HCT116 (cell line): Measurements from ENCODE around the gene FTO. TPM values are rescaled to one million over a fixed set of nuclear protein-coding genes. Genes with fewer than 3 reads are reported as not detected.

Experiments used
- ATAC-seq: fragments of 200-7000 bp; cut with Tn5 transposase; 2 replicates; pipeline ENCODE4 v1.9.1; 2020; ENCODE audit warnings: mild to moderate bottlenecking, moderate library complexity
- BruUV-seq: library from RNA; stranded (reverse); fragments of 400-500 nt; replicated peaks from 2 replicates; lab custom pipeline; 2021; lab: Mats Ljungman, UMichigan
- CTCF ChIA-PET: fragments of 300-600 bp; sonication (Branson Sonifier 250); formaldehyde crosslinking; loops from one replicate; lab custom pipeline; 2021; ENCODE audit warnings: antibody characterized with exemption; lab: Charles Lee
- POLR2A ChIA-PET: fragments of 300-600, 350-600 bp; sonication (Branson Sonifier 250); formaldehyde crosslinking; loops from one replicate; lab custom pipeline; 2021; ENCODE audit warnings: antibody characterized with exemption; lab: Charles Lee
- RAD21 ChIA-PET, 2 experiments: fragments of 300-600 bp; sonication (Branson Sonifier 250); formaldehyde crosslinking; loops; one replicate each; lab custom pipeline; 2023; ENCODE audit warnings: low total read pairs in 2 of 2; ENCODE audit not compliant: uncharacterized antibody in 2 of 2, unreplicated experiment in 2 of 2, low non-redundant PET in 1 of 2; lab: Charles Lee
- DNase-seq: peaks from one replicate; pipeline ENCODE4 v3.0.0-alpha.2; 2010; ENCODE audit warnings: low read depth, low spot score
- H2AFZ ChIP-seq: fragments of 200-600 bp; shearing (Covaris generic), sonication (generic); 2 replicates; pipeline ENCODE4 v1.6.1; 2017; ENCODE audit warnings: low read depth, mixed run types, mixed read lengths, antibody characterized with exemption, low read length; ENCODE audit not compliant: poor library complexity, severe bottlenecking
- H3K27ac ChIP-seq: 2 replicates; pipeline ENCODE4 v1.5.1; 2012; ENCODE audit warnings: low read depth, low read length
- H3K27me3 ChIP-seq: fragments of 200-600 bp; sonication (generic); 2 replicates; pipeline ENCODE4 v1.6.1; 2016; ENCODE audit warnings: mixed run types, low read length, mixed read lengths; ENCODE audit not compliant: insufficient read depth
- H3K36me3 ChIP-seq, 2 experiments: fragments of 200-500 bp in 1 of 2; fragments of 200-600 bp in 1 of 2; sonication (Bioruptor generic) in 1 of 2; sonication (generic) in 1 of 2; 2 replicates each; pipeline versions ENCODE4 v1.5.1 to v1.6.1; 2014 to 2016; ENCODE audit warnings: low read length in 2 of 2, inconsistent platforms in 1 of 2, mixed read lengths in 1 of 2, mixed run types in 1 of 2; ENCODE audit not compliant: insufficient read depth in 2 of 2, control insufficient read depth in 1 of 2
- H3K4me1 ChIP-seq, 2 experiments: fragments of 200-600 bp in 1 of 2; sonication (generic) in 1 of 2; 2 replicates each; pipeline versions ENCODE4 v1.5.1 to v1.6.1; 2012 to 2017; ENCODE audit warnings: low read length in 2 of 2, inconsistent platforms in 1 of 2, mild to moderate bottlenecking in 1 of 2, mixed read lengths in 1 of 2, mixed run types in 1 of 2, moderate library complexity in 1 of 2; ENCODE audit not compliant: insufficient read depth in 2 of 2, control insufficient read depth in 1 of 2
- H3K4me2 ChIP-seq: fragments of 200-600 bp; sonication (generic); 2 replicates; pipeline ENCODE4 v1.6.1; 2017; ENCODE audit warnings: mixed run types, low read length, mixed read lengths
- H3K4me3 ChIP-seq, 2 experiments: fragments of 200-600 bp in 1 of 2; sonication (generic) in 1 of 2; replicated peaks in 1 of 2; 2 replicates each; pipeline ENCODE4 v1.5.1; 2011 to 2016; ENCODE audit warnings: low read length in 2 of 2, control low read depth in 1 of 2, low read depth in 1 of 2, mild to moderate bottlenecking in 1 of 2, mixed read lengths in 1 of 2, mixed run types in 1 of 2
- H3K79me2 ChIP-seq: fragments of 200-600 bp; sonication (generic); 2 replicates; pipeline ENCODE4 v1.6.1; 2017; ENCODE audit warnings: mild to moderate bottlenecking, mixed run types, low read length, moderate library complexity, mixed read lengths; ENCODE audit not compliant: insufficient read depth
- H3K9ac ChIP-seq: fragments of 200-600 bp; sonication (generic); 2 replicates; pipeline ENCODE4 v1.6.1; 2016; ENCODE audit warnings: low read length, mixed read lengths
- H3K9me2 ChIP-seq: fragments of 200-600 bp; sonication (generic), shearing (Covaris generic); 2 replicates; pipeline ENCODE4 v1.6.1; 2017; ENCODE audit warnings: mixed run types, mild to moderate bottlenecking, moderate library complexity; ENCODE audit not compliant: insufficient read depth
- H3K9me3 ChIP-seq, 2 experiments: fragments of 200-500 bp in 1 of 2; fragments of 200-600 bp in 1 of 2; sonication (Bioruptor generic) in 1 of 2; sonication (generic) in 1 of 2; 2 replicates each; pipeline ENCODE4 v1.6.1; 2014 to 2017; ENCODE audit warnings: low read length in 2 of 2, mixed read lengths in 2 of 2, inconsistent platforms in 1 of 2, low read depth in 1 of 2, mild to moderate bottlenecking in 1 of 2, mixed run types in 1 of 2, moderate library complexity in 1 of 2; ENCODE audit not compliant: control insufficient read depth in 1 of 2, insufficient read depth in 1 of 2
- H4K20me1 ChIP-seq: fragments of 200-600 bp; sonication (generic), shearing (Covaris generic); 2 replicates; pipeline ENCODE4 v1.6.1; 2017; ENCODE audit warnings: mixed run types, mild to moderate bottlenecking, moderate library complexity; ENCODE audit not compliant: insufficient read depth
- CTCF ChIP-seq, 3 experiments: fragments of 200-600 bp in 1 of 3; sonication (generic) in 1 of 3; IDR thresholded peaks in 2 of 3; conservative IDR thresholded peaks in 1 of 3; 2 replicates each; pipeline ENCODE4 v1.5.1; 2012 to 2017; ENCODE audit warnings: low read depth in 2 of 3, low read length in 2 of 3, antibody characterized with exemption in 1 of 3, borderline replicate concordance in 1 of 3, control low read depth in 1 of 3, mild to moderate bottlenecking in 1 of 3, mixed read lengths in 1 of 3, mixed run types in 1 of 3, moderate library complexity in 1 of 3; ENCODE audit not compliant: insufficient read depth in 1 of 3
- EGR1 ChIP-seq: IDR thresholded peaks from 2 replicates; pipeline ENCODE4 v1.6.1; 2012; ENCODE audit warnings: low read depth
- JUND ChIP-seq: IDR thresholded peaks from 2 replicates; pipeline ENCODE4 v1.6.1; 2012
- POLR2A ChIP-seq: IDR thresholded peaks from 2 replicates; pipeline ENCODE4 v1.7.0; 2011; ENCODE audit warnings: borderline replicate concordance; ENCODE audit not compliant: insufficient read depth, insufficient read length; ENCODE audit errors: extremely low read depth
- REST ChIP-seq: IDR thresholded peaks from 2 replicates; pipeline ENCODE4 v1.6.1; 2012; ENCODE audit warnings: low read depth
- SIN3A ChIP-seq: IDR thresholded peaks from 2 replicates; pipeline ENCODE4 v1.6.1; 2012; ENCODE audit warnings: low read depth
- SRF ChIP-seq: IDR thresholded peaks from 2 replicates; pipeline ENCODE4 v1.6.1; 2012; ENCODE audit warnings: low read depth
- TCF7L2 ChIP-seq: IDR thresholded peaks from 2 replicates; pipeline ENCODE4 v1.7.0; 2011; ENCODE audit warnings: borderline replicate concordance, inconsistent platforms; ENCODE audit not compliant: insufficient read depth, insufficient read length; ENCODE audit errors: extremely low read depth
- YY1 ChIP-seq: IDR thresholded peaks from 2 replicates; pipeline ENCODE4 v1.6.1; 2011; ENCODE audit warnings: low read length, low read depth, moderate library complexity, mild to moderate bottlenecking; ENCODE audit not compliant: insufficient replicate concordance; ENCODE audit errors: extremely low read depth
- ZBTB33 ChIP-seq: IDR thresholded peaks from 2 replicates; pipeline ENCODE4 v1.6.1; 2011; ENCODE audit warnings: mild to moderate bottlenecking, low read length, moderate library complexity; ENCODE audit not compliant: insufficient replicate concordance; ENCODE audit errors: extremely low read depth
- ZNF274 ChIP-seq: fragments of 200-500 bp; sonication (Bioruptor generic); IDR thresholded peaks from 2 replicates; pipeline ENCODE4 v1.6.1; 2014; ENCODE audit warnings: mild to moderate bottlenecking, low read depth, low read length, inconsistent platforms
- intact Hi-C: fragments of 100-400 bp; cut with micrococcal nuclease; formaldehyde crosslinking; loops from 2 replicates; pipeline ENCODE4 v1.10.0; 2022
- total RNA-seq: library from RNA; stranded (reverse); gene quantifications from one replicate; pipeline ENCODE4 v1.2.1, GENCODE V29; 2021; ENCODE audit not compliant: unreplicated experiment

FTO gene
- total RNA-seq, 1 experiment from 2014 or later, result 55.2 TPM

DNA sequence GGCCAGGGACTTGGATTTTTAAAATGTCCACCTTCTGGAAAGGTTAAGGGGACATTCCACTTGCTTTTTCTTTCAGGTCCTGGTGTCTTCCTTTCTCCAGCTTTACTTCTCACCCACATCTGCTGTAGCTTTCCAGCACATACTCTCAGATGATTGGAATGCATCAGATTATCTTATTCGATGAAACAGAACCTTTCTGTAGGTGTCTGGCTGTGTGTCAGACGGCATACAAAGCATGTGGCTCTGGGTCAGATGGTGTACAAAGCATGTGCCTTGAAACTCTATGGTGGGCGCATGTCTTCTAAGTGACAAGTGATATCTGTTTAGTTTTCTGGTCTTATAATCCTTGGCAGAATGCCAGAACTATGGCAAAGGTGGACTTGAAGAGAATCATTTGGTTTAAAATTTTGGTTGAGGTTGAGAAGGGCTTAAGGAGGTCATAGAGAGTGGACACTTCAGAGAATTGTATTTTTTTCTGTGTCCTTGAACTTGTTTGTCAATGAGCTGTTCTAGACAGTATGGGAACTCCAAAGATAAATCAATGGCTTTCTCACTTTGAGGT lies 125.3 kb downstream of the FTO start (continued):
- no peak for TF ChIP-seq POLR2A
- no peak for TF ChIP-seq TCF7L2
- TF ChIP-seq, all 23 proteins: peak for 0

- CTCF ChIA-PET, result no interaction called here
- Histone ChIP-seq H3K9me3 (no peaks in the 10 kb centered on the region), H2AFZ (no peak overlapping the region), H3K4me2 (no peak overlapping the region), H3K4me3 (no peak overlapping the region), H3K79me2 (peaks cover 6% of the 10 kb centered on the region), H3K27ac (no peak overlapping the region), H3K9ac (no peak overlapping the region), H3K27me3 (no peaks in the 10 kb centered on the region), H3K4me1 (no peaks in the 10 kb centered on the region; a peak in 1 of 4 replicates), H4K20me1 (no peaks in the 10 kb centered on the region), H3K36me3 (no peaks in the 10 kb centered on the region), H3K9me2 (0 out of 2 replicates have a peak, but pooled peaks cover 6% of the 10 kb centered on the region)
- ATAC-seq, result no peak
- POLR2A ChIA-PET, result no interaction called here
- TF ChIP-seq JUND, result no peak
- no peak for TF ChIP-seq SRF
- no peak for TF ChIP-seq ZNF274
- TF ChIP-seq YY1, result no peak
- no peak for TF ChIP-seq TCF7L2
- TF ChIP-seq CTCF (IDR thresholded peaks at IDR 0.05 in 2 of 3, conservative IDR thresholded peaks at IDR 0.05 in 1 of 3; ENCODE audit: borderline replicate concordance in 1 of 3, insufficient read depth in 1 of 3, low read depth in 2 of 3, low read length in 2 of 3), result no peak
- no peak for TF ChIP-seq REST
- TF ChIP-seq SIN3A, result no peak
- TF ChIP-seq ZBTB33, result no peak
- no peak for TF ChIP-seq EGR1
- RAD21 ChIA-PET, result no interaction called here
- DNase-seq, result no peak
- intact Hi-C loops, result no loop called here
- no TSS peak for BruUV-seq
Measured at GRCh38 chr16:53832896-53833544, 129.1 kb downstream of the FTO start.
